Stimulated activated memory B cell treated with anti-CD40 and anti-IgM and Interleukin-4, amounts not matched to agents 10 μg/mL and 1 μg/mL and 100 μg/mL, for 72 hours (primary cell): ENCODE results near the gene EVC.
"Not testable (repeated sequence)": the region's sequence is repeated elsewhere in the genome, so short reads cannot be mapped to it uniquely, and the experiment has no call there.

ENCODE experiments used
- ATAC-seq: fragments of 150-1000 bp; cut with Tn5 transposase; 2 replicates; pipeline ENCODE4 v1.10.0; 2021
- H3K27ac Mint-ChIP-seq: one replicate; pipeline ENCODE4 v1.8.0; 2022; ENCODE audit warnings: mild to moderate bottlenecking, mixed read lengths
- H3K27me3 Mint-ChIP-seq: one replicate; pipeline ENCODE4 v1.8.0; 2022; ENCODE audit warnings: mixed read lengths
- H3K36me3 Mint-ChIP-seq: one replicate; pipeline ENCODE4 v1.8.0; 2022; ENCODE audit warnings: mixed read lengths
- H3K4me1 Mint-ChIP-seq: one replicate; pipeline ENCODE4 v1.8.0; 2022; ENCODE audit warnings: mixed read lengths
- H3K4me3 Mint-ChIP-seq: one replicate; pipeline ENCODE4 v1.8.0; 2022; ENCODE audit warnings: mild to moderate bottlenecking, moderate library complexity, mixed read lengths
- H3K9me3 Mint-ChIP-seq: one replicate; pipeline ENCODE4 v1.8.0; 2022; ENCODE audit warnings: mixed read lengths

Gene EVC

GRCh38 chr4:5797866-5798265 lies 86.9 kb downstream of the EVC start:
- Mint-ChIP-seq H3K27ac (no peak overlapping the region), H3K36me3 (no peaks in the 10 kb centered on the region), H3K9me3 (peaks cover 4% of the 10 kb centered on the region), H3K4me3 (no peak overlapping the region), H3K4me1 (no peaks in the 10 kb centered on the region), H3K27me3 (peaks cover 7% of the 10 kb centered on the region)
- no peak for ATAC-seq

GRCh38 chr4:5798462-5798861 lies 87.5 kb downstream of the EVC start:
- Mint-ChIP-seq H3K4me1 (no peaks in the 10 kb centered on the region), H3K36me3 (no peaks in the 10 kb centered on the region), H3K27me3 (peaks cover 7% of the 10 kb centered on the region), H3K27ac (no peak overlapping the region), H3K9me3 (peaks cover 4% of the 10 kb centered on the region), H3K4me3 (no peak overlapping the region)
- ATAC-seq: no peak

GRCh38 chr4:5798946-5799345 lies 87.9 kb downstream of the EVC start:
- peaks cover 7% of the 10 kb centered on the region for H3K27me3 Mint-ChIP-seq
- H3K4me1 Mint-ChIP-seq: no peaks in the 10 kb centered on the region
- H3K27ac Mint-ChIP-seq: no peak overlapping the region
- H3K4me3 Mint-ChIP-seq: no peak overlapping the region
- ATAC-seq: no peak
- peaks cover 4% of the 10 kb centered on the region for H3K9me3 Mint-ChIP-seq
- no peaks in the 10 kb centered on the region for H3K36me3 Mint-ChIP-seq

- no peak for ATAC-seq
- no peaks in the 10 kb centered on the region for H3K4me1 Mint-ChIP-seq
- no peaks in the 10 kb centered on the region for H3K36me3 Mint-ChIP-seq
- peaks cover 7% of the 10 kb centered on the region for H3K27me3 Mint-ChIP-seq
- H3K4me3 Mint-ChIP-seq: no peak overlapping the region
- peaks cover 4% of the 10 kb centered on the region for H3K9me3 Mint-ChIP-seq
- no peak overlapping the region for H3K27ac Mint-ChIP-seq
Observed at GRCh38 chr4:5799406-5799805, 88.4 kb downstream of the EVC start.

GRCh38 chr4:5800496-5800895 lies 89.5 kb downstream of the EVC start:
- no peak overlapping the region for H3K4me3 Mint-ChIP-seq
- no peak for ATAC-seq
- H3K9me3 Mint-ChIP-seq: peaks cover 4% of the 10 kb centered on the region
- H3K36me3 Mint-ChIP-seq: no peaks in the 10 kb centered on the region
- no peaks in the 10 kb centered on the region for H3K4me1 Mint-ChIP-seq
- H3K27ac Mint-ChIP-seq: no peak overlapping the region
- peaks cover 7% of the 10 kb centered on the region for H3K27me3 Mint-ChIP-seq

GRCh38 chr4:5801696-5802095 lies 90.7 kb downstream of the EVC start:
- no peak for ATAC-seq
- H3K9me3 Mint-ChIP-seq: no peaks in the 10 kb centered on the region
- H3K27me3 Mint-ChIP-seq: peaks cover 7% of the 10 kb centered on the region
- H3K27ac Mint-ChIP-seq: no peak overlapping the region
- H3K36me3 Mint-ChIP-seq: no peaks in the 10 kb centered on the region
- no peak overlapping the region for H3K4me3 Mint-ChIP-seq
- no peaks in the 10 kb centered on the region for H3K4me1 Mint-ChIP-seq

GRCh38 chr4:5802565-5802964 lies 91.6 kb downstream of the EVC start:
- Mint-ChIP-seq H3K9me3 (no peaks in the 10 kb centered on the region), H3K27ac (no peak overlapping the region)
- ATAC-seq: no peak

GRCh38 chr4:5804656-5805055 lies 93.7 kb downstream of the EVC start:
- H3K9me3 Mint-ChIP-seq: no peaks in the 10 kb centered on the region
- no peaks in the 10 kb centered on the region for H3K36me3 Mint-ChIP-seq
- H3K27me3 Mint-ChIP-seq: no peaks in the 10 kb centered on the region
- H3K27ac Mint-ChIP-seq: no peak overlapping the region
- no peaks in the 10 kb centered on the region for H3K4me1 Mint-ChIP-seq
- H3K4me3 Mint-ChIP-seq: no peak overlapping the region
- no peak for ATAC-seq

More at GRCh38 chr4:5802565-5802964, 91.6 kb downstream of the EVC start:
- Mint-ChIP-seq H3K4me1 (no peaks in the 10 kb centered on the region), H3K4me3 (no peak overlapping the region), H3K27me3 (peaks cover 7% of the 10 kb centered on the region), H3K36me3 (no peaks in the 10 kb centered on the region)

GRCh38 chr4:5805270-5805669 lies 94.3 kb downstream of the EVC start:
- H3K9me3 Mint-ChIP-seq: no peaks in the 10 kb centered on the region
- no peak overlapping the region for H3K27ac Mint-ChIP-seq
- no peaks in the 10 kb centered on the region for H3K4me1 Mint-ChIP-seq
- H3K27me3 Mint-ChIP-seq: no peaks in the 10 kb centered on the region
- no peaks in the 10 kb centered on the region for H3K36me3 Mint-ChIP-seq
- no peak overlapping the region for H3K4me3 Mint-ChIP-seq
- no peak for ATAC-seq

- no peak for ATAC-seq
- no peak overlapping the region for H3K27ac Mint-ChIP-seq
Observed at GRCh38 chr4:5808081-5808741, 97.2 kb downstream of the EVC start.

GRCh38 chr4:5809216-5809776 lies 98.3 kb downstream of the EVC start:
- Mint-ChIP-seq H3K27ac (no peak overlapping the region), H3K36me3 (no peaks in the 10 kb centered on the region)
- ATAC-seq: no peak

More at GRCh38 chr4:5808081-5808741, 97.2 kb downstream of the EVC start:
- Mint-ChIP-seq H3K9me3 (no peaks in the 10 kb centered on the region), H3K36me3 (no peaks in the 10 kb centered on the region), H3K4me3 (no peak overlapping the region), H3K27me3 (no peaks in the 10 kb centered on the region), H3K4me1 (no peaks in the 10 kb centered on the region)

GRCh38 chr4:5810151-5810550 lies 99.2 kb downstream of the EVC start:
- Mint-ChIP-seq H3K27ac (no peak overlapping the region), H3K27me3 (peaks cover 14% of the 10 kb centered on the region), H3K9me3 (no peaks in the 10 kb centered on the region), H3K4me3 (no peak overlapping the region), H3K4me1 (no peaks in the 10 kb centered on the region), H3K36me3 (no peaks in the 10 kb centered on the region)
- no peak for ATAC-seq

More at GRCh38 chr4:5809216-5809776, 98.3 kb downstream of the EVC start:
- H3K4me3 Mint-ChIP-seq: no peak overlapping the region
- no peaks in the 10 kb centered on the region for H3K9me3 Mint-ChIP-seq
- H3K4me1 Mint-ChIP-seq: no peaks in the 10 kb centered on the region
- peaks cover 9% of the 10 kb centered on the region for H3K27me3 Mint-ChIP-seq

- Mint-ChIP-seq H3K27me3 (peaks cover 19% of the 10 kb centered on the region), H3K4me3 (no peak overlapping the region), H3K27ac (no peak overlapping the region)
Observed at GRCh38 chr4:5810770-5811430, 99.9 kb downstream of the EVC start.

GRCh38 chr4:5812057-5812456 lies 101.1 kb downstream of the EVC start:
- peaks cover 27% of the 10 kb centered on the region for H3K27me3 Mint-ChIP-seq
- not testable (repeated sequence) for H3K9me3 Mint-ChIP-seq, ATAC-seq, H3K4me1 Mint-ChIP-seq, H3K36me3 Mint-ChIP-seq, H3K27ac Mint-ChIP-seq, H3K4me3 Mint-ChIP-seq

More at GRCh38 chr4:5810770-5811430, 99.9 kb downstream of the EVC start:
- Mint-ChIP-seq H3K36me3 (no peaks in the 10 kb centered on the region), H3K4me1 (no peaks in the 10 kb centered on the region), H3K9me3 (no peaks in the 10 kb centered on the region)
- no peak for ATAC-seq

GRCh38 chr4:5812506-5813229 lies 101.7 kb downstream of the EVC start:
- Mint-ChIP-seq H3K4me1 (no peaks in the 10 kb centered on the region), H3K27me3 (peaks cover 28% of the 10 kb centered on the region), H3K9me3 (no peaks in the 10 kb centered on the region), H3K36me3 (no peaks in the 10 kb centered on the region), H3K27ac (no peak overlapping the region), H3K4me3 (no peak overlapping the region)
- peak; percentile 54 for ATAC-seq
